ENCODE measurements around the gene CIITA.

Gene CIITA

GRCh38 chr16:10856042-10856441 lies 21.0 kb upstream of the CIITA start:
- no peak overlapping the region for H2AFZ ChIP-seq (ENCODE audit: low read depth)
- H3K36me3 ChIP-seq (ENCODE audit: insufficient read depth), result no peaks in the 10 kb centered on the region
- no peak overlapping the region for H3K4me2 ChIP-seq
- no peak overlapping the region for H3K4me3 ChIP-seq (IDR thresholded peaks at IDR 0.05; ENCODE audit: insufficient read depth, low read depth, low read length)
- no peaks in the 10 kb centered on the region for H4K20me1 ChIP-seq (ENCODE audit: insufficient read depth)
- H3K9ac ChIP-seq, result no peak overlapping the region
- H3K79me2 ChIP-seq (ENCODE audit: insufficient read depth, low read depth), result no peaks in the 10 kb centered on the region
- no peak for TF ChIP-seq CTCF (conservative IDR thresholded peaks at IDR 0.05; ENCODE audit: low read depth, low read length)
- H3K4me1 ChIP-seq (ENCODE audit: low read depth, poor library complexity, severe bottlenecking), result peaks cover 14% of the 10 kb centered on the region
- H3K27me3 ChIP-seq (ENCODE audit: insufficient read depth, low read depth), result no peaks in the 10 kb centered on the region
- no peak overlapping the region for H3K27ac ChIP-seq

DNA sequence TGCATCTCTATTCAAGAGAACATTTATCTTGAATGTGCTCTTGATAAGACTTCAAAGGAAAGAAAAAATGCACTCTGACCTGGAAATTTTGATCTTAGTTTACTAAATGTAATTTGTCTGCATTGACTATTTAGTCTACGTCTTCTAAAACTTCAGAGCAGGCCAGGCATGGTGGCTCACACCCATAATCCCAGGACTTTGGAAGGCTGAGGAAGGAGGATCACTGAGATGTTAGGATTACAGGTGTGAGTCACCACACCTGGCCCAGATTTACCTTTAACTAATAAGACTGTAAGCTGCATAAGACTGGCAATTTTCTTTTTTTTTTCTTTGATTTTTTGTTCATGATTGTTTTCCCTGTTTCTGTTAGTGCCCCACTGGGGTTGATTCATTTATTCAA lies 18.8 kb upstream of the CIITA start:
- Histone ChIP-seq H3K27me3 (ENCODE audit: insufficient read depth, low read depth) (no peaks in the 10 kb centered on the region), H3K36me3 (ENCODE audit: insufficient read depth) (no peaks in the 10 kb centered on the region), H3K4me3 (IDR thresholded peaks at IDR 0.05; ENCODE audit: insufficient read depth, low read depth, low read length) (no peak overlapping the region), H2AFZ (ENCODE audit: low read depth) (no peak overlapping the region), H3K79me2 (ENCODE audit: insufficient read depth, low read depth) (no peaks in the 10 kb centered on the region), H3K4me2 (no peak overlapping the region), H3K4me1 (ENCODE audit: low read depth, poor library complexity, severe bottlenecking) (peaks cover 16% of the 10 kb centered on the region), H3K9ac (no peak overlapping the region), H3K27ac (no peak overlapping the region), H4K20me1 (ENCODE audit: insufficient read depth) (no peaks in the 10 kb centered on the region)
- no peak for TF ChIP-seq CTCF (conservative IDR thresholded peaks at IDR 0.05; ENCODE audit: low read depth, low read length)

DNA sequence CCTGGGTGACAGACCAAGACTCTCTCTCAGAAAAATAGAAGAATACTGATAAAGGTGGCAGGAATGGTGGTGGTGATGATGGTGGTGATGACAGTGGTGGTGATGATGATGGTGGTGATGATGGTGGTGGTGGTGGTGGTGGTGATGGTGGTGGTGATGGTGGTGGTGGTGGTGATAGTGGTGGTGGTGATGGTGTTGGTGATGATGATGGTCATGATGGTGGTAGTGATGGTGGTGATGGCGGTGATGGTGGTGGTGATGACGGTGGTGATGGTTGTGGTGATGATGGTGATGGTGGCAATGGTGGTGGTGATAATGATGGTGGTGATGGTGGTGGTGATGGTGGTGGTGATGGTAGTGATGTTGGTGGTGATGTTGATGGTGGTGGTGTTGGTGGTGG lies 18.0 kb upstream of the CIITA start:
- Histone ChIP-seq H3K36me3 (ENCODE audit: insufficient read depth) (no peaks in the 10 kb centered on the region), H3K27ac (no peak overlapping the region), H3K9ac (no peak overlapping the region), H2AFZ (ENCODE audit: low read depth) (no peak overlapping the region), H3K4me1 (ENCODE audit: low read depth, poor library complexity, severe bottlenecking) (peaks cover 24% of the 10 kb centered on the region), H4K20me1 (ENCODE audit: insufficient read depth) (no peaks in the 10 kb centered on the region), H3K79me2 (ENCODE audit: insufficient read depth, low read depth) (no peaks in the 10 kb centered on the region), H3K4me3 (IDR thresholded peaks at IDR 0.05; ENCODE audit: insufficient read depth, low read depth, low read length) (no peak overlapping the region), H3K27me3 (ENCODE audit: insufficient read depth, low read depth) (no peaks in the 10 kb centered on the region), H3K4me2 (no peak overlapping the region)
- no peak for TF ChIP-seq CTCF (conservative IDR thresholded peaks at IDR 0.05; ENCODE audit: low read depth, low read length)

DNA sequence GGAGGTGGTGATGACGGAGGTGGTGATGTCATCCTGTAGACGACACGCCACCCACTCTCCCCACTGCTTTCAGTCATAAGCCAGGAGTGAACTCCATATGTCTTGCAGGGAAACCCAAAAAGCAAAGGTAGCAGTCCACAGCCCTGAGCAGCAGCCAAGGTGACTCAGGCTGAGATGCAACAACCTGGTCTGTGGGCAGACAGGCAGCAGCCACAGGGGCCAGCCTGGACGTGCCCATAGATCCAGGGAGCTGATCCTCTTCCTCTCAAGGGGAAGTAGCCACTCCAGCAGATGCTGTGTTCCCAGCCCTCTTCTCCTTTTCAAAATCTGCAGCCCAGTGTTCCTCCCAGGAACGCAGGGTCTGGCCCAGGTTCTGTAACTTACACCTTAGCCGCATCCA lies 17.3 kb upstream of the CIITA start:
- no peak overlapping the region for H3K4me3 ChIP-seq (IDR thresholded peaks at IDR 0.05; ENCODE audit: insufficient read depth, low read depth, low read length)
- no peak overlapping the region for H3K4me2 ChIP-seq
- H4K20me1 ChIP-seq (ENCODE audit: insufficient read depth), result no peaks in the 10 kb centered on the region
- no peak for TF ChIP-seq CTCF (conservative IDR thresholded peaks at IDR 0.05; ENCODE audit: low read depth, low read length)
- no peaks in the 10 kb centered on the region for H3K79me2 ChIP-seq (ENCODE audit: insufficient read depth, low read depth)
- H3K27ac ChIP-seq, result no peak overlapping the region
- peaks cover 31% of the 10 kb centered on the region for H3K4me1 ChIP-seq (ENCODE audit: low read depth, poor library complexity, severe bottlenecking)
- no peaks in the 10 kb centered on the region for H3K36me3 ChIP-seq (ENCODE audit: insufficient read depth)
- H3K9ac ChIP-seq, result no peak overlapping the region
- H2AFZ ChIP-seq (ENCODE audit: low read depth), result no peak overlapping the region
- no peaks in the 10 kb centered on the region for H3K27me3 ChIP-seq (ENCODE audit: insufficient read depth, low read depth)

DNA sequence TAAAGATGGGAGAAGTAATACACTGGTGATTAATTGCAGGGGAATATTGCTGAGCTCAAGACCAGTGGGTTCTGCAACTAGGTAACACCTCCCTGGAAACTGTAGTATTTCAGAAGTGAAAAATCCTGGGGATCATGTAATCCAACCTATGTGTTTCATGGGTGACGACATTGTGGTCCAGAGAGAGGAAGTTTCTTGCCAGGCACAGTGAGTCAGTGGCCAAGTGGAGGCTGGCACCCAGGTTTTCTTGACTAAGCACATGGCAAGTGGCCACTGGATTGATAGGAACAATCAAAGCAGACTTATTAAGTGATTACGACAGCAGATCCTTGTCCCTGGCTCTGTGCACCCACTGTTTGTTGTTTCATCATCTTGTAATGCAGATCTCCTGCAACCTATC lies 14.6 kb upstream of the CIITA start:
- Histone ChIP-seq H3K9ac (no peak overlapping the region), H3K4me1 (ENCODE audit: low read depth, poor library complexity, severe bottlenecking) (peaks cover 39% of the 10 kb centered on the region), H3K79me2 (ENCODE audit: insufficient read depth, low read depth) (no peaks in the 10 kb centered on the region)

More for the DNA sequence above, 14.6 kb upstream of the CIITA start:
- Histone ChIP-seq H4K20me1 (ENCODE audit: insufficient read depth) (no peaks in the 10 kb centered on the region), H3K4me3 (IDR thresholded peaks at IDR 0.05; ENCODE audit: insufficient read depth, low read depth, low read length) (no peak overlapping the region), H3K4me2 (no peak overlapping the region), H2AFZ (ENCODE audit: low read depth) (no peak overlapping the region), H3K27me3 (ENCODE audit: insufficient read depth, low read depth) (no peaks in the 10 kb centered on the region), H3K27ac (no peak overlapping the region), H3K36me3 (ENCODE audit: insufficient read depth) (no peaks in the 10 kb centered on the region)
- no peak for TF ChIP-seq CTCF (conservative IDR thresholded peaks at IDR 0.05; ENCODE audit: low read depth, low read length)

Data from KMS-11 (cell line).